ENCODE measurements around the gene CAMKMT.

CAMKMT gene

GRCh38 chr2:44719562-44719961, 357.8 kb downstream of the CAMKMT start:
- TF ChIP-seq EZH2phosphoT487 (conservative IDR thresholded peaks at IDR 0.05; ENCODE audit: low read length) = no peak
- TF ChIP-seq, protein P1, sequence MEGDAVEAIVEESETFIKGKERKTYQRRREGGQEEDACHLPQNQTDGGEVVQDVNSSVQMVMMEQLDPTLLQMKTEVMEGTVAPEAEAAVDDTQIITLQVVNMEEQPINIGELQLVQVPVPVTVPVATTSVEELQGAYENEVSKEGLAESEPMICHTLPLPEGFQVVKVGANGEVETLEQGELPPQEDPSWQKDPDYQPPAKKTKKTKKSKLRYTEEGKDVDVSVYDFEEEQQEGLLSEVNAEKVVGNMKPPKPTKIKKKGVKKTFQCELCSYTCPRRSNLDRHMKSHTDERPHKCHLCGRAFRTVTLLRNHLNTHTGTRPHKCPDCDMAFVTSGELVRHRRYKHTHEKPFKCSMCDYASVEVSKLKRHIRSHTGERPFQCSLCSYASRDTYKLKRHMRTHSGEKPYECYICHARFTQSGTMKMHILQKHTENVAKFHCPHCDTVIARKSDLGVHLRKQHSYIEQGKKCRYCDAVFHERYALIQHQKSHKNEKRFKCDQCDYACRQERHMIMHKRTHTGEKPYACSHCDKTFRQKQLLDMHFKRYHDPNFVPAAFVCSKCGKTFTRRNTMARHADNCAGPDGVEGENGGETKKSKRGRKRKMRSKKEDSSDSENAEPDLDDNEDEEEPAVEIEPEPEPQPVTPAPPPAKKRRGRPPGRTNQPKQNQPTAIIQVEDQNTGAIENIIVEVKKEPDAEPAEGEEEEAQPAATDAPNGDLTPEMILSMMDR (IDR thresholded peaks at IDR 0.05; ENCODE audit: insufficient read depth, low read length, poor library complexity, severe bottlenecking) = no peak
- H2AFZ ChIP-seq (ENCODE audit: low read depth, low read length, severe bottlenecking) = no peak overlapping the region
- H3K4me2 ChIP-seq (ENCODE audit: low read depth, low read length, poor library complexity, severe bottlenecking) = no peak overlapping the region

DNA sequence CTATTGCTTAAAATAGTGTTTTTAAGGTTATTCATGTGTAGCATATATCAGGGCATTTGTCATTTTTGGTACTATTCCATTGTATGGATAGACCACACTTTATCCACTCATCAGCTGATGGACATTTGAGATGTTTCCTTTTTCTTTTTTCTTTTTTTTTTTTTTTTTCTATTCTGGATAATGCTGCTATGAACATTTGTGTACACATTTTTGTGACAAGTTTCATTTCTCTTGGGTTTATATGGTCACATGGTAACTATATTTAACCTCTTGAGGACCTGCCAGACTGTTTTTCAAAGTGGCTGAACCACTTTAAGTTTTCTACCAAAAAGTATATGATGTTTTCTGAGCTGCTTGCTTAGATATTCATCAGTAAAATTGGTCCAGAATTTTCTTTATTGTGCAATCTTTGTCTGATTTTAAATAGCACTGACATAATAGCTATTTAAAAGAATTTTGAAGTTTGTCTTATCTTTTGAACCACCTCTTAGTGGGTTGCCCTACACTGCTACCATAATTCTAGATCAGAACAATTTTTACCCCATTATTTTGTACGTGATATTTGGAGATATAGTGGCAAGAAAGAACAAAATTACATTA, 360.4 kb downstream of the CAMKMT start:
- Histone ChIP-seq H3K4me2 (ENCODE audit: low read depth, low read length, poor library complexity, severe bottlenecking) (peak overlapping the region; percentile 64), H3K36me3 (ENCODE audit: low read length) (no peaks in the 10 kb centered on the region), H3K9me3 (ENCODE audit: insufficient read depth, low read length) (no peaks in the 10 kb centered on the region), H3K27me3 (ENCODE audit: low read length) (no peaks in the 10 kb centered on the region), H4K20me1 (ENCODE audit: low read depth, low read length) (no peaks in the 10 kb centered on the region), H3K4me3 (ENCODE audit: insufficient read depth, low read length, poor library complexity, severe bottlenecking) (peak overlapping the region; percentile 18), H3K9ac (ENCODE audit: low read length) (peak overlapping the region; percentile 34; the same call in 1 of the 2 replicates), H3K27ac (ENCODE audit: low read depth, low read length) (peak overlapping the region; percentile 61), H2AFZ (ENCODE audit: low read depth, low read length, severe bottlenecking) (peak overlapping the region; percentile 44), H3K79me2 (ENCODE audit: insufficient read depth, low read length) (no peaks in the 10 kb centered on the region), H3K9me2 (replicated peaks; ENCODE audit: insufficient read depth, low read length) (no peaks in the 10 kb centered on the region), H3F3A (ENCODE audit: insufficient read depth) (no peaks in the 10 kb centered on the region; the same call in 1 of the 2 replicates)
- no peak for TF ChIP-seq EZH2phosphoT487 (conservative IDR thresholded peaks at IDR 0.05; ENCODE audit: low read length)
- TF ChIP-seq, protein P1 (IDR thresholded peaks at IDR 0.05; ENCODE audit: insufficient read depth, low read length, poor library complexity, severe bottlenecking) = no peak

More at GRCh38 chr2:44719562-44719961, 357.8 kb downstream of the CAMKMT start:
- Histone ChIP-seq H3K27ac (ENCODE audit: low read depth, low read length) (no peak overlapping the region), H3K27me3 (ENCODE audit: low read length) (no peaks in the 10 kb centered on the region), H3K9me3 (ENCODE audit: insufficient read depth, low read length) (no peaks in the 10 kb centered on the region), H3K9ac (ENCODE audit: low read length) (no peak overlapping the region), H3K36me3 (ENCODE audit: low read length) (no peaks in the 10 kb centered on the region), H3F3A (ENCODE audit: insufficient read depth) (no peaks in the 10 kb centered on the region; the same call in 1 of the 2 replicates), H4K20me1 (ENCODE audit: low read depth, low read length) (no peaks in the 10 kb centered on the region), H3K9me2 (replicated peaks; ENCODE audit: insufficient read depth, low read length) (no peaks in the 10 kb centered on the region), H3K4me3 (ENCODE audit: insufficient read depth, low read length, poor library complexity, severe bottlenecking) (no peak overlapping the region), H3K79me2 (ENCODE audit: insufficient read depth, low read length) (no peaks in the 10 kb centered on the region)

DNA sequence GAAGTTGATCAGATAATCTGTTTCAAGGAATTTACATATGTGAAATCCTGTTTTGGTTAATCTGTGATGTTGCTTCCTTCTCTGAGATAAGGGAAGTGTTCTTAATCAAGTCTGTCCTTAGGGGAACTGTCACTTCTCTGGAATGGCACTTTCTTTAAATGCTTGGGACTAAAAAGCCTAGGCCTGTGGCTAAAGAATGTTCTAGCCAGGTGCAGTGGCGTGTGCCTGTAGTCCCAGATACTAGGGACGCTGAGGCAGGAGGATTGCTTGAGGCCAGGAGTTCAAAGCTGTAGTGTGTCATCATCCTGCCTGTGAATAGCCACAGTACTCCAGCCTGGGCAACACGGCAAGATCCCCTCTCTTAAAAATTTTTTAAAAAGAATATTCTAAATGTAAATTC, 362.2 kb downstream of the CAMKMT start:
- Histone ChIP-seq H3F3A (ENCODE audit: insufficient read depth) (no peaks in the 10 kb centered on the region; the same call in 1 of the 2 replicates), H2AFZ (ENCODE audit: low read depth, low read length, severe bottlenecking) (no peak overlapping the region), H3K36me3 (ENCODE audit: low read length) (no peaks in the 10 kb centered on the region), H4K20me1 (ENCODE audit: low read depth, low read length) (no peaks in the 10 kb centered on the region), H3K9me2 (replicated peaks; ENCODE audit: insufficient read depth, low read length) (no peaks in the 10 kb centered on the region), H3K4me2 (ENCODE audit: low read depth, low read length, poor library complexity, severe bottlenecking) (no peak overlapping the region), H3K9me3 (ENCODE audit: insufficient read depth, low read length) (no peaks in the 10 kb centered on the region), H3K27me3 (ENCODE audit: low read length) (no peaks in the 10 kb centered on the region), H3K4me3 (ENCODE audit: insufficient read depth, low read length, poor library complexity, severe bottlenecking) (no peak overlapping the region), H3K79me2 (ENCODE audit: insufficient read depth, low read length) (no peaks in the 10 kb centered on the region), H3K9ac (ENCODE audit: low read length) (no peak overlapping the region), H3K27ac (ENCODE audit: low read depth, low read length) (no peak overlapping the region)
- TF ChIP-seq EZH2phosphoT487 (conservative IDR thresholded peaks at IDR 0.05; ENCODE audit: low read length) = no peak
- TF ChIP-seq, protein P1 (IDR thresholded peaks at IDR 0.05; ENCODE audit: insufficient read depth, low read length, poor library complexity, severe bottlenecking) = no peak
